K562 (cell line): ENCODE results near the gene FOSL2. TPM values are rescaled to one million over a fixed set of nuclear protein-coding genes. Genes with fewer than 3 reads are reported as not detected.
A peak's percentile ranks its signal among the peaks of the same experiment; 100 is the strongest.

Experiments used
- ATAC-seq: fragments of 200-7000 bp; cut with Tn5 transposase; 3 replicates; pipeline ENCODE4 v1.9.1; 2020; ENCODE audit warnings: moderate library complexity
- BruUV-seq: library from RNA; stranded (reverse); fragments of 400-500 nt; replicated peaks from 2 replicates; lab custom pipeline; 2021; lab: Mats Ljungman, UMichigan
- CTCF ChIA-PET: fragments of 300-600 bp; formaldehyde crosslinking; extraction: SDS; loops from one replicate; lab custom pipeline; 2021; ENCODE audit warnings: low intra/inter-chr PET ratio; lab: Yijun Ruan, JAX
- POLR2A ChIA-PET: fragments of 300-600, 350-650 bp; sonication (Branson Sonifier 250); formaldehyde crosslinking; extraction: SDS; loops from one replicate; lab custom pipeline; 2021; ENCODE audit warnings: antibody characterized with exemption, inconsistent platforms; lab: Yijun Ruan, JAX
- DNase-seq, 4 experiments: peaks; one replicate each; pipeline versions ENCODE4 v3.0.0 to v3.0.0-alpha.2; 2011 to 2018; ENCODE audit warnings: low spot score in 3 of 4, mixed read lengths in 3 of 4; ENCODE audit errors: extremely low read depth in 1 of 4
- FAIRE-seq: peaks from 2 replicates; lab custom pipeline; 2011; peaks lifted over from hg19 to GRCh38; lab: Jason Lieb, UNC
- H2AFZ ChIP-seq: 2 replicates; pipeline ENCODE4 v1.6.0; 2011; ENCODE audit warnings: low read depth, low read length, control low read depth, inconsistent platforms
- H3K27ac ChIP-seq: fragments of 200-600 bp; 3 replicates; pipeline ENCODE4 v1.8.0; 2011; ENCODE audit warnings: low read depth, mild to moderate bottlenecking, control low read depth, inconsistent platforms, low read length, moderate library complexity, mixed read lengths; ENCODE audit errors: extremely low read depth
- H3K27me3 ChIP-seq, 2 experiments: fragments of 300-600 bp in 1 of 2; 2 replicates in 1 of 2; 3 replicates in 1 of 2; pipeline versions ENCODE4 v1.6.0 to v1.8.0; 2011; ENCODE audit warnings: inconsistent platforms in 2 of 2, low read length in 2 of 2, mild to moderate bottlenecking in 1 of 2, mixed read lengths in 1 of 2, moderate library complexity in 1 of 2; ENCODE audit not compliant: control insufficient read depth in 2 of 2, insufficient read depth in 2 of 2
- H3K36me3 ChIP-seq: fragments of 300-600 bp; 3 replicates; pipeline ENCODE4 v1.8.0; 2011; ENCODE audit warnings: mild to moderate bottlenecking, low read length, inconsistent platforms; ENCODE audit not compliant: control insufficient read depth, insufficient read depth
- H3K4me1 ChIP-seq, 2 experiments: fragments of 200-600 bp in 1 of 2; replicated peaks in 1 of 2; 2 replicates in 1 of 2; 3 replicates in 1 of 2; pipeline versions ENCODE4 v1.5.1 to v1.8.0; 2011; ENCODE audit warnings: inconsistent platforms in 2 of 2, low read length in 2 of 2, mild to moderate bottlenecking in 1 of 2, mixed read lengths in 1 of 2, moderate library complexity in 1 of 2; ENCODE audit not compliant: control insufficient read depth in 2 of 2, insufficient read depth in 2 of 2
- H3K4me2 ChIP-seq: 2 replicates; pipeline ENCODE4 v1.6.1; 2011; ENCODE audit warnings: low read length, control low read depth, inconsistent platforms, mixed read lengths; ENCODE audit not compliant: insufficient read depth
- H3K4me3 ChIP-seq: fragments of 200-600 bp; sonication (generic), shearing (Covaris generic); 2 replicates; pipeline ENCODE4 v1.5.1; 2016; ENCODE audit warnings: control low read depth, inconsistent platforms
- H3K79me2 ChIP-seq: fragments of 200-600 bp; 3 replicates; pipeline ENCODE4 v1.8.0; 2011; ENCODE audit warnings: low read length, inconsistent platforms; ENCODE audit not compliant: control insufficient read depth, insufficient read depth
- H3K9ac ChIP-seq, 2 experiments: 2 replicates each; pipeline versions ENCODE4 v1.6.0 to v1.6.1; 2011; ENCODE audit warnings: low read depth in 2 of 2, low read length in 2 of 2, control low read depth in 1 of 2, inconsistent platforms in 1 of 2, mild to moderate bottlenecking in 1 of 2, mixed read lengths in 1 of 2; ENCODE audit not compliant: insufficient read depth in 1 of 2
- H3K9me1 ChIP-seq: one replicate; pipeline ENCODE4 v1.6.0; 2011; ENCODE audit warnings: inconsistent platforms, mild to moderate bottlenecking, low read length, moderate library complexity; ENCODE audit not compliant: control insufficient read depth, insufficient read depth
- H3K9me3 ChIP-seq: replicated peaks from 2 replicates; pipeline ENCODE4 v1.5.1; 2011; ENCODE audit warnings: low read depth, low read length, inconsistent platforms; ENCODE audit not compliant: control insufficient read depth, insufficient read depth
- H4K20me1 ChIP-seq: replicated peaks from 2 replicates; pipeline ENCODE4 v1.6.1; 2011; ENCODE audit warnings: low read length, inconsistent platforms, mixed read lengths; ENCODE audit not compliant: control insufficient read depth, insufficient read depth
- ARID3B ChIP-seq: fragments of 250-450 bp; sonication (Bioruptor Pico); IDR thresholded peaks from 2 replicates; pipeline ENCODE4 v1.4.0; 2020; ENCODE audit warnings: borderline replicate concordance
- CAMTA2 ChIP-seq: fragments of 250-450 bp; sonication (Bioruptor Pico); conservative IDR thresholded peaks from 2 replicates; pipeline ENCODE4 v1.5.1; 2022
- CCNT2 ChIP-seq: IDR thresholded peaks from 2 replicates; pipeline ENCODE4 v1.6.1; 2011; ENCODE audit warnings: borderline replicate concordance, low read depth, mild to moderate bottlenecking, moderate library complexity, mixed read lengths, low read length; ENCODE audit not compliant: insufficient read length; ENCODE audit errors: extremely low read depth
- HBP1 ChIP-seq: fragments of 450-650 bp; formaldehyde crosslinking; IDR thresholded peaks from 2 replicates; pipeline ENCODE4 v1.4.0; 2022; ENCODE audit warnings: missing genetic modification characterization
- HMGN3 ChIP-seq: IDR thresholded peaks from 2 replicates; pipeline ENCODE4 v1.6.1; 2011; ENCODE audit warnings: borderline replicate concordance, low read depth, mild to moderate bottlenecking, mixed read lengths, low read length; ENCODE audit not compliant: insufficient read length; ENCODE audit errors: extremely low read depth
- HNRNPLL ChIP-seq: fragments of 200-400 bp; formaldehyde crosslinking; IDR thresholded peaks from 2 replicates; pipeline ENCODE4 v1.6.1; 2017; ENCODE audit warnings: low read length, low read depth, mild to moderate bottlenecking; ENCODE audit not compliant: poor library complexity, severe bottlenecking
- RAD21 ChIP-seq, 2 experiments: fragments of 250-450 bp in 1 of 2; fragments of 450-650 bp in 1 of 2; sonication (Bioruptor Pico) in 1 of 2; formaldehyde crosslinking in 1 of 2; IDR thresholded peaks in 1 of 2; conservative IDR thresholded peaks in 1 of 2; 2 replicates each; pipeline versions ENCODE4 v1.4.0 to v1.8.0; 2020 to 2022; ENCODE audit warnings: mild to moderate bottlenecking in 2 of 2, moderate library complexity in 1 of 2
- TFAP4 ChIP-seq: sonication (generic); formaldehyde crosslinking; IDR thresholded peaks from 2 replicates; pipeline ENCODE4 v1.8.0; 2022; ENCODE audit warnings: missing genetic modification reagents, mild to moderate bottlenecking, moderate library complexity, borderline replicate concordance
- ZFP36 ChIP-seq: fragments of 150-350 bp; IDR thresholded peaks from 2 replicates; pipeline ENCODE4 v1.6.1; 2018; ENCODE audit warnings: low read length, low read depth; ENCODE audit not compliant: partially characterized antibody
- ZFX ChIP-seq: sonication (generic); formaldehyde crosslinking; IDR thresholded peaks from 2 replicates; pipeline ENCODE4 v1.8.0; 2022; ENCODE audit warnings: mild to moderate bottlenecking, missing genetic modification reagents, moderate library complexity
- ZNF174 ChIP-seq: fragments of 250-450 bp; sonication (Bioruptor Pico); IDR thresholded peaks from 2 replicates; pipeline ENCODE4 v1.4.0; 2020; ENCODE audit warnings: mild to moderate bottlenecking
- ZNF512 ChIP-seq: IDR thresholded peaks from 2 replicates; pipeline ENCODE4 v1.6.1; 2016; ENCODE audit warnings: missing genetic modification characterization, missing compliant biosample characterization
- ZNF76 ChIP-seq: fragments of 250-450 bp; sonication (Bioruptor Pico); IDR thresholded peaks from 2 replicates; pipeline ENCODE4 v1.4.0; 2020; ENCODE audit warnings: mild to moderate bottlenecking, moderate library complexity, borderline replicate concordance
- WGBS: fragments of 100-300 bp; shearing (Covaris generic); methylation state at CpG from one replicate; pipeline ENCODE4 v1.1.6; 2016; ENCODE audit warnings: low coverage, mixed read lengths; ENCODE audit not compliant: insufficient coverage; ENCODE audit errors: missing lambda C conversion rate; 5-methylcytosine and 5-hydroxymethylcytosine counted together
- in situ Hi-C: fragments of 300-500 bp; cut with MboI; formaldehyde crosslinking; loops from 4 replicates; pipeline ENCODE4 v1.15.0; 2018; ENCODE audit warnings: inconsistent platforms, mixed read lengths
- intact Hi-C: fragments of 100-400 bp; cut with micrococcal nuclease; formaldehyde crosslinking; loops from 2 replicates; pipeline ENCODE4 v1.14.2; 2022
- polyA plus RNA-seq, 8 experiments: library from polyadenylated mRNA; depleted of rRNA in 4 of 8; stranded (reverse) in 5 of 8; unstranded in 3 of 8; fragments of >200 nt; fragmentation: Nextera tagmentation in 2 of 8; fragmentation: Illumina TruSeq in 1 of 8; extraction: Ambion mirVana in 2 of 8; extraction: Trizol in 1 of 8; gene quantifications; 2 replicates each; pipeline versions ENCODE4 v1.2.1 to v1.2.3, GENCODE V29; 2011 to 2014; ENCODE audit warnings: inconsistent platforms in 1 of 8, missing spikeins in 1 of 8
- total RNA-seq, 7 experiments: library from RNA; depleted of rRNA in 6 of 7; stranded (reverse); fragments of >200 nt in 6 of 7; fragmentation: Illumina TruSeq in 2 of 7; extraction: Trizol in 2 of 7; gene quantifications; 2 replicates each; pipeline versions ENCODE4 v1.2.1 to v1.2.3, GENCODE V29; 2011 to 2021; ENCODE audit warnings: low replicate concordance in 1 of 7

The FOSL2 gene
- total and polyA plus RNA-seq, 9 of the 15 experiments (the other 6 are each of a cell fraction or from before 2014, with no cell fraction given): 0.04 to 2.9 (median 0.80) TPM

- H3K4me1 ChIP-seq: peaks cover 9 to 36% of the 10 kb centered on the region in 2 experiments; a peak in 4 of 5 replicates
- BruUV-seq: no TSS peak
- H3K27ac ChIP-seq: peak overlapping the region; percentile 80; the same call in 1 of the 3 replicates
- FAIRE-seq (peak; percentile 68), ATAC-seq (peak; percentile 73), DNase-seq (peak; percentile 41 to 72 (median 66))
- no peaks in the 10 kb centered on the region for H3K9me3 ChIP-seq
- peaks cover 0 to 17% of the 10 kb centered on the region in 2 experiments; a peak in 2 of 5 replicates for H3K27me3 ChIP-seq
- POLR2A ChIA-PET: interaction anchor here (0.6 to 1.0 kb wide), 5 partner anchors 9 to 145 kb away, joined by 3 to 5 read pairs (median 3); no protein-coding TSS in a partner anchor
- peak overlapping the region; percentile 88 for H2AFZ ChIP-seq
- H4K20me1 ChIP-seq: no peaks in the 10 kb centered on the region
- no peaks in the 10 kb centered on the region for H3K79me2 ChIP-seq
- H3K4me3 ChIP-seq: peak overlapping the region; percentile 65
- WGBS: 1% methylated on average over 36 of the region's 70 CpGs
- H3K9ac ChIP-seq: peak overlapping the region; percentile 61 to 91
- in situ Hi-C loops (no loop called here), intact Hi-C loops (loop anchor here (2.0 to 10.0 kb wide), 6 partner anchors 33 to 667 kb away; partner anchors contain the start of genes BABAM2 and RBKS)
- peak overlapping the region; percentile 73 for H3K4me2 ChIP-seq
- no peaks in the 10 kb centered on the region for H3K9me1 ChIP-seq
- H3K36me3 ChIP-seq: no peaks in the 10 kb centered on the region
- CTCF ChIA-PET: interaction anchor here (0.7 to 0.9 kb wide), 2 partner anchors 228 to 688 kb away, joined by 3 read pairs; no protein-coding TSS in a partner anchor
- TF ChIP-seq ZNF76 (CRISPR knock-in tag): no peak
- TF ChIP-seq HNRNPLL: peak; percentile 61
- TF ChIP-seq TFAP4 (CRISPR knock-in tag): peak; percentile 52; the same call in 1 of the 2 replicates
- TF ChIP-seq ZFX (CRISPR knock-in tag): peak; percentile 28; the same call in 1 of the 2 replicates
- TF ChIP-seq ZNF174 (CRISPR knock-in tag): no peak
- TF ChIP-seq ZNF512 (tag): no peak
- peak; percentile 58 for TF ChIP-seq HMGN3
- peak; percentile 63 for TF ChIP-seq ZFP36
- TF ChIP-seq CCNT2: peak; percentile 50
- TF ChIP-seq RAD21 (CRISPR knock-in tag; conservative IDR thresholded peaks at IDR 0.05 in 1 of 2, IDR thresholded peaks at IDR 0.05 in 1 of 2): peak in 1 of 2 experiments; percentile 23; a peak in 1 of 4 replicates
- TF ChIP-seq CAMTA2: no peak
- no peak for TF ChIP-seq HBP1 (CRISPR knock-in tag)
- no peak for TF ChIP-seq ARID3B (CRISPR knock-in tag)
Measured at GRCh38 chr2:28391564-28392296, 928 bp upstream of the FOSL2 start.
